HepG2 (cell line): ENCODE measurements around the gene PDHX. TPM values are rescaled to one million over a fixed set of nuclear protein-coding genes. Genes with fewer than 3 reads are reported as not detected.

ENCODE experiments used
- ARID4A ChIP-seq: sonication (generic); formaldehyde crosslinking; IDR thresholded peaks from 2 replicates; pipeline ENCODE4 v1.5.0; 2020; ENCODE audit warnings: mild to moderate bottlenecking, missing genetic modification reagents, borderline replicate concordance
- ATRX ChIP-seq: sonication (generic); formaldehyde crosslinking; IDR thresholded peaks from 2 replicates; pipeline ENCODE4 v1.4.0; 2020; ENCODE audit warnings: missing genetic modification reagents, borderline replicate concordance
- CC2D1A ChIP-seq: sonication (generic); formaldehyde crosslinking; IDR thresholded peaks from 2 replicates; pipeline ENCODE4 v1.8.1; 2023; ENCODE audit warnings: mild to moderate bottlenecking, missing genetic modification reagents
- GLI4 ChIP-seq: sonication (generic); formaldehyde crosslinking; IDR thresholded peaks from 2 replicates; pipeline ENCODE4 v1.5.1; 2020; ENCODE audit warnings: missing genetic modification reagents, mild to moderate bottlenecking, moderate library complexity, borderline replicate concordance
- JUN ChIP-seq: sonication (generic); formaldehyde crosslinking; IDR thresholded peaks from 2 replicates; pipeline ENCODE4 v1.4.0; 2020; ENCODE audit warnings: mild to moderate bottlenecking, missing genetic modification reagents
- KDM5B ChIP-seq: sonication (generic); formaldehyde crosslinking; IDR thresholded peaks from 2 replicates; pipeline ENCODE4 v1.4.0; 2020; ENCODE audit warnings: missing genetic modification reagents, mild to moderate bottlenecking, borderline replicate concordance
- KLF6 ChIP-seq: IDR thresholded peaks from 2 replicates; pipeline ENCODE4 v1.8.0; 2016; ENCODE audit warnings: missing biosample characterization, missing genetic modification reagents
- MED1 ChIP-seq: sonication (generic); formaldehyde crosslinking; IDR thresholded peaks from 2 replicates; pipeline ENCODE4 v1.4.0; 2020; ENCODE audit warnings: missing genetic modification reagents
- MXD4 ChIP-seq: IDR thresholded peaks from 2 replicates; pipeline ENCODE4 v1.6.1; 2016; ENCODE audit warnings: mild to moderate bottlenecking, missing biosample characterization, missing genetic modification reagents
- NONO ChIP-seq, 2 experiments: fragments of 450-650 bp in 1 of 2; sonication (generic) in 1 of 2; formaldehyde crosslinking in 1 of 2; IDR thresholded peaks in 1 of 2; conservative IDR thresholded peaks in 1 of 2; 2 replicates each; pipeline versions ENCODE4 v1.6.1 to v1.8.0; 2017 to 2022; ENCODE audit warnings: mild to moderate bottlenecking in 1 of 2, missing genetic modification reagents in 1 of 2, moderate library complexity in 1 of 2
- PBX2 ChIP-seq: IDR thresholded peaks from 2 replicates; pipeline ENCODE4 v1.6.1; 2016; ENCODE audit warnings: control low read depth
- RXRA ChIP-seq: sonication (generic); formaldehyde crosslinking; IDR thresholded peaks from 2 replicates; pipeline ENCODE4 v1.5.1; 2020; ENCODE audit warnings: missing genetic modification reagents
- SAP130 ChIP-seq: IDR thresholded peaks from 2 replicates; pipeline ENCODE4 v1.6.1; 2016; ENCODE audit warnings: low read depth
- SKI ChIP-seq: fragments of 450-650 bp; IDR thresholded peaks from one replicate; pipeline ENCODE4 v1.6.1; 2018; ENCODE audit warnings: mild to moderate bottlenecking; ENCODE audit not compliant: partially characterized antibody
- XBP1 ChIP-seq: sonication (generic); formaldehyde crosslinking; IDR thresholded peaks from 2 replicates; pipeline ENCODE4 v1.5.0; 2020; ENCODE audit warnings: missing genetic modification reagents
- ZFP41 ChIP-seq: sonication (generic); formaldehyde crosslinking; IDR thresholded peaks from 2 replicates; pipeline ENCODE4 v1.4.0; 2020; ENCODE audit warnings: mild to moderate bottlenecking, missing genetic modification reagents, borderline replicate concordance
- ZNF260 ChIP-seq: sonication (generic); formaldehyde crosslinking; IDR thresholded peaks from 2 replicates; pipeline ENCODE4 v1.4.0; 2020; ENCODE audit warnings: missing genetic modification reagents, low read depth, mild to moderate bottlenecking, borderline replicate concordance
- ZNF296 ChIP-seq: sonication (generic); formaldehyde crosslinking; conservative IDR thresholded peaks from 2 replicates; pipeline ENCODE4 v1.5.0; 2020; ENCODE audit warnings: mild to moderate bottlenecking, missing genetic modification reagents
- ZNF362 ChIP-seq: sonication (generic); formaldehyde crosslinking; IDR thresholded peaks from 2 replicates; pipeline ENCODE4 v1.4.0; 2020; ENCODE audit warnings: missing genetic modification reagents, mild to moderate bottlenecking, borderline replicate concordance
- ZNF382 ChIP-seq: sonication (generic); formaldehyde crosslinking; IDR thresholded peaks from 2 replicates; pipeline ENCODE4 v1.5.0; 2020; ENCODE audit warnings: missing genetic modification reagents, mild to moderate bottlenecking, borderline replicate concordance
- ZNF597 ChIP-seq: sonication (generic); formaldehyde crosslinking; IDR thresholded peaks from 2 replicates; pipeline ENCODE4 v1.5.0; 2020; ENCODE audit warnings: missing genetic modification reagents
- ZNF781 ChIP-seq: sonication (generic); formaldehyde crosslinking; IDR thresholded peaks from 2 replicates; pipeline ENCODE4 v1.5.1; 2020; ENCODE audit warnings: borderline replicate concordance, mild to moderate bottlenecking, missing genetic modification reagents; ENCODE audit errors: not compliant biosample characterization
- polyA plus RNA-seq, 8 experiments: library from polyadenylated mRNA; depleted of rRNA in 3 of 8; stranded (reverse) in 7 of 8; unstranded in 1 of 8; fragments of >200 nt; fragmentation: Illumina TruSeq in 4 of 8; extraction: Trizol in 4 of 8; gene quantifications; 2 replicates each; pipeline versions ENCODE4 v1.2.1 to v1.2.3, GENCODE V29; 2011 to 2016; ENCODE audit warnings: low read depth in 4 of 8, missing spikeins in 1 of 8, mixed read lengths in 1 of 8; ENCODE audit not compliant: insufficient read depth in 1 of 8
- total RNA-seq, 5 experiments: library from RNA; depleted of rRNA; stranded (reverse); fragments of >200 nt; fragmentation: Illumina TruSeq; extraction: Trizol; gene quantifications; 2 replicates each; pipeline ENCODE4 v1.2.3, GENCODE V29; 2016; ENCODE audit warnings: low read depth in 1 of 5

Gene PDHX
- total and polyA plus RNA-seq, 2 of the 13 experiments (the other 11 are each of a cell fraction or from before 2014, with no cell fraction given): 41.0 to 73.8 TPM

- TF ChIP-seq PBX2 (no peak), MED1 (CRISPR knock-in tag) (peak; percentile 76), KDM5B (CRISPR knock-in tag) (peak; percentile 77), ZFP41 (no peak), MXD4 (peak; percentile 30; the same call in 1 of the 2 replicates), GLI4 (CRISPR knock-in tag) (no peak), ZNF260 (no peak), XBP1 (peak; percentile 66), JUN (CRISPR knock-in tag) (no peak), ZNF382 (CRISPR knock-in tag) (no peak), SAP130 (CRISPR knock-in tag) (peak; percentile 86), ZNF597 (CRISPR knock-in tag) (peak; percentile 63; the same call in 1 of the 2 replicates), ATRX (CRISPR knock-in tag) (no peak), KLF6 (CRISPR knock-in tag) (peak; percentile 82; the same call in 1 of the 2 replicates), ZNF781 (no peak), CC2D1A (no peak), ZNF296 (CRISPR knock-in tag) (no peak), ARID4A (CRISPR knock-in tag) (peak; percentile 85; the same call in 1 of the 2 replicates), SKI (peak; percentile 78), RXRA (CRISPR knock-in tag) (peak; percentile 68), ZNF362 (CRISPR knock-in tag) (no peak), NONO (IDR thresholded peaks at IDR 0.05) (no peak), NONO (CRISPR knock-in tag; conservative IDR thresholded peaks at IDR 0.05) (peak; percentile 71)
These were observed at the start of gene PDHX, which contains the start of gene APIP (continued) for GRCh38 chr11:34916015-34916842.
